Stimulated activated CD4-positive, alpha-beta T cell treated with anti-CD3 and anti-CD28 coated beads, Interleukin-15, amount 100 ng/mL, for 24 hours (primary cell): ENCODE data around the gene XRN2.

Experiments
- DNase-seq: peaks from one replicate; pipeline ENCODE4 v3.0.0-alpha.2; 2020

The XRN2 gene

DNA sequence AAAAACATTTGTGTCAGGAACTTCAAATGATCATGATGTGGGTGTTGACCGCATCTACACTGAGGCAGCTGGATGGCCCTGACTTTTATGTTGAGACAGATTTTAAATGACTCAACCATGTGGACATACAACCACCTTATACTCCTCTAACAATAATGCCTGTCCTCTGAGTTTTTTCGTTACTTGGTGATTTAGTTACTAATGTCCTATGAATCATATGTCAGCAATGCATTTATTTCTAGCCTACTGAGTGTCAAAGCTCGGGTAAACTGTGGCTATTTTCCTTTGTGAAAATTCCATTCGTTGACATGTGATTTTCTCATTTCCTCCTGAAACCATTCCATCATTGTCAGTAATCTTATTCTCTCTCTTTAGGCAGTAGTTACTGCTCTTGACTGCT lies 133.1 kb downstream of the XRN2 start:
- DNase-seq, result no peak

DNA sequence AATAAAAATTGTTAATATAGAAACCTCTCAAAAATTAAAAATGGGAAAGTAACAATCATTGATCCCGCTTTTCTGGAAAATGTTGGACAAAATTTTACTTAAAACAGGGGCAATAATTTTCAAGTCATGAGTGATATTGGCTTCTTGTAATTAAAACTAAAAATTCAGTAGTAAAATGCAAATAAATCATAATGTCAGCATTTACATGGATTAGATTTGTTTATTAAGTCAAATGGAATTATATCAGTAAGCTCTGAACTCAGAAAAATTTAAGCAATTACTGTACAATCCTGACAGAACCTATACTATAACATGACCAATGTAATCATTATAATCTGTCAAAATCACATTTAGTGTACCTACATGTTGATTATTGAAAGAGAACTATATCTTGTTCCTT lies 134.1 kb downstream of the XRN2 start:
- no peak for DNase-seq

DNA sequence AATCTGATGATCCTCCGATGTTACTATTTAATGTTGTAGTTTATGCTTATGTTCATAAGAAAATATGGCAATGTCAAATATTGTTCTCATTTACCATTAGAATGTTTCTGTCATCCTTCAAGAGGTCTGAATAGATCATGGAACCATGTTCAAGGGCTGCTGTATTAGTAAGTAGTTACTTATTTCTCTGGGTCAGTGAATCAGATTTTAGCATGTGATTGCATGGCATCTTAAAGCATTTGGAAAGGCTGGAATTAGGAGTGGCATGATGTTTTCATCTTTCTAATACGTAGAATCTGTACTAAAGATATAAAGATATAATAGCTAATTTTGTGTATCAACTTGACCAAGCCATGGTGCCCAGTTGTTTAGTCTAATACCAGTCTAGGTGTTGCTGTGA lies 134.7 kb downstream of the XRN2 start:
- DNase-seq, result no peak
